GM21825 (cell line): Measurements from ENCODE around the gene RCCD1.
"Not testable (repeated sequence)": the region's sequence is repeated elsewhere in the genome, so short reads cannot be mapped to it uniquely, and the experiment has no call there.

ENCODE experiments used
- ATAC-seq: cut with Tn5 transposase; IDR thresholded peaks from one replicate; pipeline ENCODE4 v1.9.1; 2021; ENCODE audit warnings: mild to moderate bottlenecking, moderate library complexity; ENCODE audit not compliant: unreplicated experiment

RCCD1 gene

GRCh38 chr15:90917569-90917968, 37.1 kb upstream of the RCCD1 start:
- ATAC-seq: no peak

- ATAC-seq: no peak
Observed at GRCh38 chr15:90918034-90918788, 36.5 kb upstream of the RCCD1 start.

- ATAC-seq: no peak
Observed at GRCh38 chr15:90918835-90919234, 35.8 kb upstream of the RCCD1 start.

GRCh38 chr15:90921887-90922286, 32.8 kb upstream of the RCCD1 start:
- ATAC-seq: no peak

- ATAC-seq: peak; percentile 60
Observed at GRCh38 chr15:90922712-90923322, 31.9 kb upstream of the RCCD1 start.

- ATAC-seq: peak; percentile 63
Observed at GRCh38 chr15:90924375-90924774, 30.3 kb upstream of the RCCD1 start.

- not testable (repeated sequence) for ATAC-seq
Observed at GRCh38 chr15:90926766-90927165, 27.9 kb upstream of the RCCD1 start.

GRCh38 chr15:90928106-90928505, 26.6 kb upstream of the RCCD1 start:
- ATAC-seq: not testable (repeated sequence)

GRCh38 chr15:90929246-90930019, 25.3 kb upstream of the RCCD1 start:
- no peak for ATAC-seq

GRCh38 chr15:90930861-90931574, 23.7 kb upstream of the RCCD1 start:
- no peak for ATAC-seq

- no peak for ATAC-seq
Observed at GRCh38 chr15:90931575-90931827, 23.2 kb upstream of the RCCD1 start.

- ATAC-seq: peak; percentile 46
Observed at GRCh38 chr15:90931828-90932659, 22.6 kb upstream of the RCCD1 start, which contains the start of gene HDDC3. Gene HDDC3, minus strand, starts transcription at chr15:90932549. Its CDS starts 9 bp downstream, at chr15:90932540.

- ATAC-seq: no peak
Observed at GRCh38 chr15:90932660-90932991, 22.1 kb upstream of the RCCD1 start.

GRCh38 chr15:90933301-90933700, 21.4 kb upstream of the RCCD1 start:
- no peak for ATAC-seq

- ATAC-seq: peak; percentile 30
Observed at GRCh38 chr15:90934256-90934948, 20.3 kb upstream of the RCCD1 start.

- ATAC-seq: peak; percentile 60
Observed at GRCh38 chr15:90934949-90935751, 19.5 kb upstream of the RCCD1 start, which contains the start of gene UNC45A. Gene UNC45A, plus strand, starts transcription at chr15:90935285. Its CDS starts 40 bp downstream, at chr15:90935325.

GRCh38 chr15:90936823-90937222, 17.9 kb upstream of the RCCD1 start:
- no peak for ATAC-seq

- ATAC-seq: no peak
Observed at GRCh38 chr15:90938261-90938660, 16.4 kb upstream of the RCCD1 start.

- no peak for ATAC-seq
Observed at GRCh38 chr15:90939756-90940155, 14.9 kb upstream of the RCCD1 start.
